Measurements from ENCODE around the gene HOXD12. TPM values are rescaled to one million over a fixed set of nuclear protein-coding genes. Genes with fewer than 3 reads are reported as not detected.

The HOXD12 gene
- total RNA-seq, 1 experiment from 2014 or later = not detected

DNA sequence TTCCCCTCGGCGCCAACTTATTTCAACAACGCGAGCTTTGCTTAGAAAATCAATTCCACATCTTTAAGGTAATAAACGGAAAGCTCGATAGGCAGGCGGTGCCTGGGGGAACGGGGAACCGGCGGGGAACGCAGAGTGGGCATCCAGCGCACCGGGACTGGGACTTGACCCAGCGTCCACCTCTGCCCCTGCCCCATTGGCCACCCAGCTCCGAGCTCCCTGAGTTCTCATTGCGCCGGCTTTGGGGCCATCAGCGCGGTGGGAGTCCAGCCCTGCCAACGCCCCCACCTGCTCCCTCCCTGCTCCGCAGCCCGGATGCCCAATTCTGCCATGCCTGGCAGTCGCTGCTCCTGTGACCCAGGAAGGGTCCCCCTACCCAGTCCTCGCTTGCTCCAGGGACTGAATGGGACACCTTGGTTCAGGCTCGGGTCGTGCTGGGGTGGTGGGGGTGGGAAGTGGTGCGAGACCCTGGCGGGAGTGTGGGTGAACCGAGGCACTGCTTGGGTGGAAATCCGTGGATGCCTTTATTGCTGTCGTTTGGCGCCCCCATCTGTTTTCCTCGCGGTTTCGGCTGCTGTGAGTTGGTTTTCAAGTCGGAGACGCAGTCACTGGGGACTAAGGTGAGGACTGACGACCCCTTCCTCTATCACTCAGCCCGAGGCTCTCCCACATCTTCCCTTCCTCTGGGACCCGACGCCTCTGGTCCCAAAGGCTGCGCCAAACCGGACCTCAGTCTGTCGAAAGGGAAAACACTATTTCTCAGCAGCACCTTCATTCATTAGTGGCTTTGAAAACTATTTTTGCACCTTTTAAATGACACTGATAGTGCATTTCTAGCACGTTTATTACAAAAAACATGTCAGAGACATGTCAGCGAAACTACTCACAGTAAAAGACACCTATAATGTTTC is 13.5 kb upstream of the HOXD12 start:
- H3K36me3 ChIP-seq (ENCODE audit: low read depth) = no peaks in the 10 kb centered on the region
- H3K27ac ChIP-seq = no peak overlapping the region
- H3K4me2 ChIP-seq = no peak overlapping the region
- TF ChIP-seq, protein P1, sequence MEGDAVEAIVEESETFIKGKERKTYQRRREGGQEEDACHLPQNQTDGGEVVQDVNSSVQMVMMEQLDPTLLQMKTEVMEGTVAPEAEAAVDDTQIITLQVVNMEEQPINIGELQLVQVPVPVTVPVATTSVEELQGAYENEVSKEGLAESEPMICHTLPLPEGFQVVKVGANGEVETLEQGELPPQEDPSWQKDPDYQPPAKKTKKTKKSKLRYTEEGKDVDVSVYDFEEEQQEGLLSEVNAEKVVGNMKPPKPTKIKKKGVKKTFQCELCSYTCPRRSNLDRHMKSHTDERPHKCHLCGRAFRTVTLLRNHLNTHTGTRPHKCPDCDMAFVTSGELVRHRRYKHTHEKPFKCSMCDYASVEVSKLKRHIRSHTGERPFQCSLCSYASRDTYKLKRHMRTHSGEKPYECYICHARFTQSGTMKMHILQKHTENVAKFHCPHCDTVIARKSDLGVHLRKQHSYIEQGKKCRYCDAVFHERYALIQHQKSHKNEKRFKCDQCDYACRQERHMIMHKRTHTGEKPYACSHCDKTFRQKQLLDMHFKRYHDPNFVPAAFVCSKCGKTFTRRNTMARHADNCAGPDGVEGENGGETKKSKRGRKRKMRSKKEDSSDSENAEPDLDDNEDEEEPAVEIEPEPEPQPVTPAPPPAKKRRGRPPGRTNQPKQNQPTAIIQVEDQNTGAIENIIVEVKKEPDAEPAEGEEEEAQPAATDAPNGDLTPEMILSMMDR (conservative IDR thresholded peaks at IDR 0.05) = peak; percentile 62
- TF ChIP-seq EZH2 (IDR thresholded peaks at IDR 0.05; ENCODE audit: low read depth) = no peak
- intact Hi-C loops (cut with micrococcal nuclease; ENCODE audit: unreplicated experiment) = loop anchor here (1.0 to 2.0 kb wide), 5 partner anchors 121 to 1337 kb away; no protein-coding TSS in a partner anchor
- H2AFZ ChIP-seq = no peak overlapping the region
- no peak overlapping the region for H3K4me3 ChIP-seq
- ChIA-PET POLR2A (ENCODE audit: unreplicated experiment) (no interaction called here), CTCF (interaction anchor here (0.6 to 0.7 kb wide), 2 partner anchors 672 to 1080 kb away, joined by 3 to 4 read pairs; no protein-coding TSS in a partner anchor)
- no peaks in the 10 kb centered on the region for H3F3A ChIP-seq (ENCODE audit: insufficient read depth, low read depth)
- H3K9me2 ChIP-seq (ENCODE audit: insufficient read depth) = no peaks in the 10 kb centered on the region
- no TSS peak for BruUV-seq (replicated peaks)
- H3K9me3 ChIP-seq (ENCODE audit: insufficient read depth, low read depth) = no peaks in the 10 kb centered on the region; the same call in 1 of the 2 replicates
- peaks cover 65% of the 10 kb centered on the region for H3K27me3 ChIP-seq (ENCODE audit: insufficient read depth, low read depth)
- peak in 1 of 2 experiments; percentile 30 for DNase-seq
- H3K4me1 ChIP-seq (replicated peaks; ENCODE audit: insufficient read depth) = no peaks in the 10 kb centered on the region
- no peaks in the 10 kb centered on the region for H4K20me1 ChIP-seq (ENCODE audit: insufficient read depth)
- no peaks in the 10 kb centered on the region for H3K79me2 ChIP-seq (ENCODE audit: low read depth)

DNA sequence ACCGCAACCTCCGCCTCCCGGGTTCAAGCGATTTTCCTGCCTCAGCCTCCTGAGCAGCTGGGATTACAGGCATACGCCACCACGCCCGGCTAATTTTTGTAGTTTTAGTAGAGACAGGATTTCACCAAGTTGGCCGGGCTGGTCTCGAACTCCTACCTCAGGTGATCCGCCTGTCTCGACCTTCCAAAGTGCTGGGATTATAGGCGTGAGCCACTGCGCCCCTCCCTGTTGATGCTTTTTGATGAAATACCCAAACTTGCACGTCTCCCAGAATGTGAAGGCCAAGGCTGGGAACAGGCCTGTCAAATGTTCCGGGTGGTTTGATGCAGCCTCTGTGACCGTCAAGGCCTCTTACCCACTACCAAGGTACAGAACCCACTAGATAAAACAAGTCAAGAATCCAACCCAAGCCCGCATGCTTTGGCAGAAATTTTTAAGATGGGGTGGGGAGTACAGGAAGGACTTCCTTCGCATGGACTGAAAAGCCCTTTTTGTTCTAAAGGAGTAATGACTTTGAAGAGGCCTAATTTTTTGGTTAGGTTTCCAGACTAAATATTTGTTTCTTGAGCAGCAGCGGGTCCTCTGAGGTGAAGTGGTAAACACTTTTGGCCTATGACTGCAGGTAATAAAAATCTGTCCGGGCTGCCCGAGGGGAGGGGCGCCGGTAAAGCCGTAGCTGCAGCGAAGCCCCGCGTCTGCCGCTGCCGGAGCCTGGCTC is 12.1 kb upstream of the HOXD12 start:
- TF ChIP-seq, protein P1 (conservative IDR thresholded peaks at IDR 0.05) = no peak
- TF ChIP-seq EZH2 (IDR thresholded peaks at IDR 0.05; ENCODE audit: low read depth) = no peak
- BruUV-seq (replicated peaks) = no TSS peak
- no peak for DNase-seq
- no peaks in the 10 kb centered on the region for H3K4me1 ChIP-seq (replicated peaks; ENCODE audit: insufficient read depth)
- H4K20me1 ChIP-seq (ENCODE audit: insufficient read depth) = no peaks in the 10 kb centered on the region
- ChIA-PET CTCF (no interaction called here), POLR2A (ENCODE audit: unreplicated experiment) (no interaction called here)
- H3K27ac ChIP-seq = no peak overlapping the region
- intact Hi-C loops (cut with micrococcal nuclease; ENCODE audit: unreplicated experiment) = loop anchor here (2.0 kb wide), 3 partner anchors 123 to 1339 kb away; no protein-coding TSS in a partner anchor
- no peak overlapping the region for H2AFZ ChIP-seq
- no peaks in the 10 kb centered on the region for H3K9me2 ChIP-seq (ENCODE audit: insufficient read depth)
- H3K4me2 ChIP-seq = no peak overlapping the region
- no peaks in the 10 kb centered on the region for H3K79me2 ChIP-seq (ENCODE audit: low read depth)
- peaks cover 76% of the 10 kb centered on the region for H3K27me3 ChIP-seq (ENCODE audit: insufficient read depth, low read depth)
- H3K4me3 ChIP-seq = no peak overlapping the region
- H3K36me3 ChIP-seq (ENCODE audit: low read depth) = no peaks in the 10 kb centered on the region
- no peaks in the 10 kb centered on the region for H3K9me3 ChIP-seq (ENCODE audit: insufficient read depth, low read depth)
- no peaks in the 10 kb centered on the region for H3F3A ChIP-seq (ENCODE audit: insufficient read depth, low read depth)

DNA sequence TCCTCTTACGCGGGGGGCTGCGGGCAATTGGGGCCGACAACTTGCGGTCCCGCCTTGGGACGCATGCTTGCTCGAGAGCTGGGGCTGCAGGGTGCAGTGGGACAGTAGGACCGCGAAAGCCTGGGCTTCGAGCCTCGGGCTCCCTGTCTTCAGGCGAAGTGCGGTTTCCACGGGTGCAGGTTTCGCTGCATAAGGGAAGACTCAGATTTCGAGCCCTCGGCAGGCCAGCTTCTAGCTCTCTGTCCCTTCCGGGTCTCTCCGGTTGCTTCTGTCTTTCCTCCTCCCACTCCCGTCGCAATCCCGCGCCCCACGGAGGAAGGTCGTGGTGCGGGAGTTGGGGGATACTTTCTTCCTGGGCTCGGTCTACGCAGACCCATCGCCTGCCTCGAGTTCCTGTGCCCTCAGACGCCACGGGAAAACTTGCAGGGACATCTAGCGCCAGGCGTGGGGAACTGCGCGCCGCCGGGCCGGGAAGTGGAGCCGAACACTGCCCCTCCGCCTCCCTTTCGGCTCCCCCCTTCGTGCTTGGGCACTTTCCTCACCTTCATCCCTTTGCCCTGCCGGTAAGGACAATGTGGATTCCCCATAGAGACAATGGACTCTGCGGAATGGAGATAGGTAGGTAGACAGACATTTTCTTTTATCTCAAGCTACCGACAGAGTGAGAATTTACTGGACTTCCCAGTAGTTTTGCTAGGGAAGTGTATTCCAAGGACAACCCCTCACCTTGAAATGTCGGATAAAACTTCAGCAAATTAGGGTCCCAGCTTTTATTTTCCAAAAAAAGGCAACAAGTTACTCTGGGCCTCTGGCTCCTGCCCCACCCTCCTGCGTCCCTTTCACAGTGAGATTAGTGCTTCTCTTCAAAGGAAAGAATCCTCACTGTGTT is 11.3 kb upstream of the HOXD12 start:
- DNase-seq = peak in 1 of 2 experiments; percentile 43
- Histone ChIP-seq H3K36me3 (ENCODE audit: low read depth) (no peaks in the 10 kb centered on the region), H3F3A (ENCODE audit: insufficient read depth, low read depth) (no peaks in the 10 kb centered on the region), H3K9me2 (ENCODE audit: insufficient read depth) (no peaks in the 10 kb centered on the region), H3K27me3 (ENCODE audit: insufficient read depth, low read depth) (peaks cover 76% of the 10 kb centered on the region), H4K20me1 (ENCODE audit: insufficient read depth) (no peaks in the 10 kb centered on the region), H3K4me1 (replicated peaks; ENCODE audit: insufficient read depth) (no peaks in the 10 kb centered on the region), H3K27ac (no peak overlapping the region), H3K4me3 (no peak overlapping the region), H2AFZ (no peak overlapping the region), H3K79me2 (ENCODE audit: low read depth) (no peaks in the 10 kb centered on the region), H3K9me3 (ENCODE audit: insufficient read depth, low read depth) (no peaks in the 10 kb centered on the region), H3K4me2 (no peak overlapping the region)
- intact Hi-C loops (cut with micrococcal nuclease; ENCODE audit: unreplicated experiment) = no loop called here
- ChIA-PET CTCF (no interaction called here), POLR2A (ENCODE audit: unreplicated experiment) (no interaction called here)
- TF ChIP-seq EZH2 (IDR thresholded peaks at IDR 0.05; ENCODE audit: low read depth) = no peak
- TF ChIP-seq, protein P1 (conservative IDR thresholded peaks at IDR 0.05) = peak; percentile 76
- no TSS peak for BruUV-seq (replicated peaks)
